Panc1 (cell line): ENCODE data around the gene TMSB15C. TPM values are rescaled to one million over a fixed set of nuclear protein-coding genes. Genes with fewer than 3 reads are reported as not detected.

Experiments
- ATAC-seq: fragments of 200-7000 bp; cut with Tn5 transposase; 2 replicates; pipeline ENCODE4 v1.9.1; 2020; ENCODE audit warnings: mild to moderate bottlenecking, moderate library complexity
- BruUV-seq: library from RNA; stranded (reverse); fragments of 400-500 nt; replicated peaks from 2 replicates; lab custom pipeline; 2021; lab: Mats Ljungman, UMichigan
- CTCF ChIA-PET: fragments of 300-600 bp; sonication (Branson Sonifier 250); formaldehyde crosslinking; loops from one replicate; lab custom pipeline; 2022; ENCODE audit warnings: antibody characterized with exemption; lab: Charles Lee
- POLR2A ChIA-PET: fragments of 300-600 bp; sonication (Branson Sonifier 250); formaldehyde crosslinking; loops from one replicate; lab custom pipeline; 2022; ENCODE audit warnings: antibody characterized with exemption; lab: Charles Lee
- DNase-seq: peaks from one replicate; pipeline ENCODE4 v3.0.0-alpha.2; 2010; ENCODE audit warnings: low read depth, low spot score
- H3K27ac ChIP-seq: 2 replicates; pipeline ENCODE4 v1.5.1; 2011; ENCODE audit warnings: mild to moderate bottlenecking, low read length, inconsistent platforms
- H3K27me3 ChIP-seq: fragments of 200-500 bp; sonication (Bioruptor generic); 2 replicates; pipeline ENCODE4 v1.6.0; 2014; ENCODE audit warnings: low read length, inconsistent platforms; ENCODE audit not compliant: control insufficient read depth, insufficient read depth
- H3K36me3 ChIP-seq: fragments of 200-500 bp; sonication (Bioruptor generic); 2 replicates; pipeline ENCODE4 v1.5.1; 2014; ENCODE audit warnings: inconsistent platforms, mild to moderate bottlenecking, low read length, moderate library complexity; ENCODE audit not compliant: control insufficient read depth, insufficient read depth
- H3K4me1 ChIP-seq: 2 replicates; pipeline ENCODE4 v1.5.1; 2011; ENCODE audit warnings: inconsistent platforms, mild to moderate bottlenecking, low read length, moderate library complexity; ENCODE audit not compliant: control insufficient read depth, insufficient read depth
- H3K4me3 ChIP-seq, 2 experiments: 2 replicates each; pipeline ENCODE4 v1.5.1; 2011 to 2012; ENCODE audit warnings: low read depth in 2 of 2, low read length in 2 of 2, mild to moderate bottlenecking in 2 of 2, inconsistent platforms in 1 of 2, moderate library complexity in 1 of 2
- H3K9me3 ChIP-seq: fragments of 200-500 bp; sonication (Bioruptor generic); 2 replicates; pipeline ENCODE4 v1.5.1; 2014; ENCODE audit warnings: low read depth, mild to moderate bottlenecking, inconsistent platforms, low read length, moderate library complexity; ENCODE audit not compliant: control insufficient read depth, insufficient read depth
- CTCF ChIP-seq: fragments of 450-650 bp; IDR thresholded peaks from 2 replicates; pipeline ENCODE4 v1.5.1; 2017; ENCODE audit warnings: mild to moderate bottlenecking
- POLR2AphosphoS5 ChIP-seq: IDR thresholded peaks from 2 replicates; pipeline ENCODE4 v1.6.1; 2012; ENCODE audit warnings: mild to moderate bottlenecking, low read depth, low read length, moderate library complexity
- REST ChIP-seq, 2 experiments: IDR thresholded peaks; 2 replicates each; pipeline ENCODE4 v1.6.1; 2011 to 2012; ENCODE audit warnings: low read depth in 2 of 2, control low read depth in 1 of 2, low read length in 1 of 2, mild to moderate bottlenecking in 1 of 2, moderate library complexity in 1 of 2; ENCODE audit not compliant: insufficient read depth in 1 of 2
- SIN3A ChIP-seq: IDR thresholded peaks from 2 replicates; pipeline ENCODE4 v1.6.1; 2012; ENCODE audit warnings: low read depth, mild to moderate bottlenecking, low read length, moderate library complexity, borderline replicate concordance; ENCODE audit not compliant: insufficient read depth
- TCF7L2 ChIP-seq: IDR thresholded peaks from 2 replicates; pipeline ENCODE4 v1.6.1; 2011; ENCODE audit warnings: mild to moderate bottlenecking, low read depth, low read length, inconsistent platforms
- in situ Hi-C: cut with HindIII; loops from 2 replicates; pipeline ENCODE4 v1.10.0; 2016; ENCODE audit warnings: low sequenced_read_pairs, low pct_unique_long_range_greater_than_20kb
- intact Hi-C: fragments of 100-400 bp; cut with micrococcal nuclease; formaldehyde crosslinking; loops from one replicate; pipeline ENCODE4 v1.10.0; 2022; ENCODE audit not compliant: unreplicated experiment
- total RNA-seq: library from RNA; stranded (reverse); gene quantifications from one replicate; pipeline ENCODE4 v1.2.1, GENCODE V29; 2021; ENCODE audit not compliant: unreplicated experiment

TMSB15C gene
- total RNA-seq, 1 experiment from 2014 or later, result 2.1 TPM

GRCh38 chrX:104118765-104119164, 42.7 kb upstream of the TMSB15C start:
- ATAC-seq, result no peak

GRCh38 chrX:104117759-104118158, 41.7 kb upstream of the TMSB15C start:
- Histone ChIP-seq H3K9me3 (no peaks in the 10 kb centered on the region), H3K36me3 (no peaks in the 10 kb centered on the region), H3K4me1 (no peaks in the 10 kb centered on the region), H3K27me3 (peaks cover 3% of the 10 kb centered on the region; the same call in 1 of the 2 replicates), H3K4me3 (no peak overlapping the region), H3K27ac (no peak overlapping the region)
- ATAC-seq, result no peak
- intact Hi-C loops, result no loop called here
- ChIA-PET POLR2A (interaction anchor here (0.5 kb wide), 1 partner anchor 198 kb away, joined by 9 read pairs; no protein-coding TSS in a partner anchor), CTCF (no interaction called here)
- BruUV-seq, result no TSS peak
- in situ Hi-C loops, result no loop called here
- no peak for TF ChIP-seq SIN3A
- no peak for TF ChIP-seq POLR2AphosphoS5
- TF ChIP-seq CTCF, result no peak
- no peak for TF ChIP-seq REST (IDR thresholded peaks at IDR 0.05; ENCODE audit: insufficient read depth in 1 of 2, low read depth in 2 of 2, low read length in 1 of 2)
- TF ChIP-seq TCF7L2, result no peak
- no peak for DNase-seq

More at GRCh38 chrX:104118765-104119164, 42.7 kb upstream of the TMSB15C start:
- H3K27me3 ChIP-seq, result no peaks in the 10 kb centered on the region
- intact Hi-C loops (no loop called here), in situ Hi-C loops (no loop called here)
- ChIA-PET CTCF (no interaction called here), POLR2A (no interaction called here)
- no peaks in the 10 kb centered on the region for H3K9me3 ChIP-seq
- H3K4me1 ChIP-seq, result no peaks in the 10 kb centered on the region
- no peak overlapping the region for H3K27ac ChIP-seq
- no peak for DNase-seq
- no peaks in the 10 kb centered on the region for H3K36me3 ChIP-seq
- TF ChIP-seq TCF7L2, result no peak
- TF ChIP-seq REST (IDR thresholded peaks at IDR 0.05; ENCODE audit: insufficient read depth in 1 of 2, low read depth in 2 of 2, low read length in 1 of 2), result no peak
- TF ChIP-seq POLR2AphosphoS5, result no peak
- no peak for TF ChIP-seq CTCF
- TF ChIP-seq SIN3A, result no peak
- H3K4me3 ChIP-seq, result no peak overlapping the region
- BruUV-seq, result no TSS peak
